Mucosa of rectum (tissue), 2 donors: ENCODE measurements around the gene IL15RA.

Source experiments
- H3K27ac ChIP-seq, 2 donors: one replicate each; pipeline ENCODE4 v1.7.0; 2013; ENCODE audit warnings: inconsistent platforms in 2 of 2, low read depth in 2 of 2, low read length in 2 of 2
- H3K27me3 ChIP-seq, 2 donors: one replicate each; pipeline ENCODE4 v1.7.0; 2013; ENCODE audit warnings: low read length in 2 of 2; ENCODE audit not compliant: control insufficient read depth in 2 of 2, insufficient read depth in 2 of 2
- H3K36me3 ChIP-seq, 2 donors: one replicate each; pipeline ENCODE4 v1.7.0; 2013; ENCODE audit warnings: low read length in 2 of 2; ENCODE audit not compliant: control insufficient read depth in 2 of 2, insufficient read depth in 2 of 2
- H3K4me1 ChIP-seq, 2 donors: one replicate each; pipeline ENCODE4 v1.7.0; 2013; ENCODE audit warnings: low read length in 2 of 2, mild to moderate bottlenecking in 1 of 2; ENCODE audit not compliant: control insufficient read depth in 2 of 2, insufficient read depth in 2 of 2
- H3K4me3 ChIP-seq, 2 donors: one replicate each; pipeline ENCODE4 v1.7.0; 2013; ENCODE audit warnings: low read length in 2 of 2
- H3K9ac ChIP-seq, 2 donors: one replicate each; pipeline ENCODE4 v1.7.0; 2013; ENCODE audit warnings: low read length in 2 of 2, low read depth in 1 of 2, mild to moderate bottlenecking in 1 of 2
- H3K9me3 ChIP-seq, 2 donors: one replicate each; pipeline ENCODE4 v1.7.0; 2013; ENCODE audit warnings: low read length in 2 of 2; ENCODE audit not compliant: control insufficient read depth in 2 of 2
- donor health status: healthy.
- donor health status: Normal muscosa, but diverticular disease.

IL15RA gene

DNA sequence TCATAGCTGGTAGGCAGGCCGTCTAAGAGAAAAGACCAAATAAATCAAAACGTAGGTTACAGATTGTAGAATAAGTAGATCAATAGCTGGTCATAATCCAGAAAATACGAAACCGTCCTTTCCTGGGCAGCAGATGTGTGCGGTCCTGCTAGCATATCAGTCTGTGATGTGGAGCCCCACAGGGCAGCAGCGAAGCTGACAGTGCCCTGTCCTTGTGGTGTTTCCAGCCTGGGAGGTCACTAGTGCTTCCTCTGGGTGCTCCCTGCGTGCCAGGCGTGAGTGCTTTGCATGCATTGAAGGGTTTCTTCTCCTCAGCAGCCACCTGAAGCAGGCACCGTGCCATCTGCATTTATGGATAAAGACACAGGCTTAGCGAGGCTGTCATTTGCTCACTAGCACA, 41.7 kb downstream of the IL15RA start:
- Histone ChIP-seq H3K4me1 (no peaks in the 10 kb centered on the region), H3K36me3 (peaks cover 39 to 46% of the 10 kb centered on the region in 2 donors), H3K9me3 (no peaks in the 10 kb centered on the region), H3K27ac (no peak overlapping the region), H3K9ac (no peak overlapping the region), H3K27me3 (no peaks in the 10 kb centered on the region), H3K4me3 (no peak overlapping the region)

DNA sequence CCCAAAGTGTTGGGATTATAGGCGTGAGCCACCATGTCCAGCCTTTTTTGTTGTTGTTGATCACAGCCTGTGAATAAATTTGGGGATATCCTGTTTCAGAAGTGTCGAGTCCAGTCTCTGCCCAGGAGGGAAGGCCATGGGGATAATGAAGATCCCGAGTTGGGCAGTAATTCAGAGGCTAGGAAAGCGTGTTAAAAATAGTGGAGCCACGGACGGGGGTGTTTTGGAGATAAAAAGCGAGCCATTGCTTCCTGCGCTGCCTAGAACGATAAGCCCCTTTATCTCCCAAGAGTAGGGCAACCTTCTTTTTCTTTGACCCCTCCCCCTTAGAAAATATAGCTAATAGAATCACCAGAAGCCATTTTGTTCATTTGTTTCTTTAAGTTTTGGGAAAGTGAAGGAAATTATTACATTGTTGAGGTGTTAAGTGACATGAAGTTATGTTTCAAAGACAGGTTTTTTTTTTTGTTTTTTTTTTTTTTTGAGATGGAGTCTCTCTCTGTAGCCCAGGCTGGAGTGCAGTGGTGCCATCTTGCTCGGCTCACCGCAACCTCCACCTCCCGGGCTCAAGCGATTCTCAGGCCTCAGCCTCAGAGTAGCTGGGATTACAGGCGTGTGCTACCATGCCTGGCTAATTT, 43.3 kb downstream of the IL15RA start:
- no peak overlapping the region for H3K4me3 ChIP-seq
- H3K4me1 ChIP-seq: no peaks in the 10 kb centered on the region
- no peak overlapping the region for H3K9ac ChIP-seq
- no peak overlapping the region for H3K27ac ChIP-seq
- no peaks in the 10 kb centered on the region for H3K9me3 ChIP-seq
- no peaks in the 10 kb centered on the region for H3K27me3 ChIP-seq
- peaks cover 46 to 62% of the 10 kb centered on the region in 2 donors for H3K36me3 ChIP-seq

DNA sequence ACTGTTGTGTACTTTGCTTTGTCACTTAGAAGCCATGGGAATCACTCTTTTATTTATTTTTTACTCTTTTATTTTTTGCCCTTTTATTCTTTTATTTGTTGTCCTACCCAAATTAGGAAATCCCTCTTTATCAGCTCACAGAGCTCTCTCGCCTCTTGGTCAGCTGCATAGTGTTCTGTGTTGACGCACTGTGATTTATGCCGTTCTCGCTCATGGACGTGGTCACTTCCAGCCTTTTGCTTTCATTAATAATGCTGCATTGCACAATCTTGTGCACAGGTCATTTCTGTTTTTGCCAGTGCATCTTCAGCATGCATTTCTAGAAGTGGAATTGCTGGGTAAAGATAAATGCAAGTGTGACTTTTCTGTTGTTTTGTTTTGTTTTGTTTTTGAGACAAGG, 45.0 kb downstream of the IL15RA start:
- peaks cover 52 to 70% of the 10 kb centered on the region in 2 donors for H3K36me3 ChIP-seq
- H3K4me3 ChIP-seq: no peak overlapping the region
- H3K4me1 ChIP-seq: no peaks in the 10 kb centered on the region
- H3K9ac ChIP-seq: no peak overlapping the region
- no peak overlapping the region for H3K27ac ChIP-seq
- H3K27me3 ChIP-seq: no peaks in the 10 kb centered on the region
- no peaks in the 10 kb centered on the region for H3K9me3 ChIP-seq

DNA sequence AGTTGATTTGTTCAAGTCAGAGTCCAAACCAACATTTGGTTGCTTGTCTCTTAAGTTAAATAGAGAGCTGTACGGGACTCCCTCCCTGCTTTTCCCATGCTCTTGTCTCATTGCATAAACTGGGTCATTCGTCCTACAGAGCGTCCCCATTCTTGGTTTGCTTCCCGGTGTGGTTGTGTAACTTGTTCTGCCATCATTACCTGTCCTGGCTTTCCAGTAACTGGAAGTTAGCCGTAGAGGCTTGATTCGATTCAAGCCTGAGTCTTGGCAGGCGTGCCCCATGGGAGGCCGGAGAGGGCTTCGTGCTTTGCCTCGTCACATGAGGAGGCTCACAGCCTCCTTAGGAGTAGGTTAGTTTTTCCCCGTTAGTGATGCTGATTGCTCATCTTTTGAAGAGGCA, 47.1 kb downstream of the IL15RA start:
- H3K36me3 ChIP-seq: peaks cover 52 to 68% of the 10 kb centered on the region in 2 donors
- no peaks in the 10 kb centered on the region for H3K4me1 ChIP-seq
- H3K27me3 ChIP-seq: no peaks in the 10 kb centered on the region
- no peak overlapping the region for H3K4me3 ChIP-seq
- no peaks in the 10 kb centered on the region for H3K9me3 ChIP-seq
- no peak overlapping the region for H3K9ac ChIP-seq
- H3K27ac ChIP-seq: no peak overlapping the region

DNA sequence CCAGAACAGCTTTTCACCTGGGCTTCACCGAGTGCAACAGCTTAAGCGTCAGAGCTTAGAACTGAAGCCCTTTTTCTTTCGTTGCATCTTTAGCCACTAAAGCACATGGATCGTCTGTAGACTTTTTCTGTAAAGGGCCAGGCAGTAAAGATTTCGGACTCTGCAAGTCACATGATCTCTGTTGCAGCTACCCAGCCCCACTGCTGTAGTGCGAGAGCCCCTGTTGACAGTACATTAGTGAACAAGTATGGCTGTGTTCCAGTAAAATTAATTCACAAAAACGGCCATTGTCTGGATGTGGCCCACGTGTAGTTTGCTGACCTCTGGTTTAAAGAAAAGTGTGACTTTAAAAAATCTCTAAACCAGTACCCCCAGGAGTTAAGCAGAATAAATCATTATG, 47.9 kb downstream of the IL15RA start:
- no peaks in the 10 kb centered on the region for H3K27me3 ChIP-seq
- no peak overlapping the region for H3K4me3 ChIP-seq
- H3K9me3 ChIP-seq: no peaks in the 10 kb centered on the region
- peaks cover 54 to 71% of the 10 kb centered on the region in 2 donors for H3K36me3 ChIP-seq
- H3K27ac ChIP-seq: no peak overlapping the region
- H3K9ac ChIP-seq: no peak overlapping the region
- H3K4me1 ChIP-seq: no peaks in the 10 kb centered on the region

DNA sequence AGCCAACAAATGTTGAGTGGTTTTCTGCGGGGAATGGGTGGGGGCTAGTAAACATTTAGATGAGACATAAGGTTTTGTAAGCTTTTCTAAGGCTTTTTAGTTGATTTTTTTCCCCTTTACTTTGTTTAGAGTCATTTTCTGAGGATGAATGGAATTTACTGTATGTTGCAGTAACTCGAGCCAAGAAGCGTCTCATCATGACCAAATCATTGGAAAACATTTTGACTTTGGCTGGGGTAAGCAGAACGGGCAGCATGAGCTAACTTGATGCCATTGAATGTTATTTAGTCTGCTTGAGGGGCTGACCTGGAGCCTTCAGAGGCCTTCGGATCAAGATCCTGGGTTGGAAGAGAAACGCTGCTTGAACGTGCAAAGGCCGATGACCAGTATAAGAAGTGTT, 50.0 kb downstream of the IL15RA start:
- H3K36me3 ChIP-seq: peaks cover 70 to 88% of the 10 kb centered on the region in 2 donors
- no peaks in the 10 kb centered on the region for H3K27me3 ChIP-seq
- H3K9ac ChIP-seq: no peak overlapping the region
- H3K4me1 ChIP-seq: no peaks in the 10 kb centered on the region
- H3K4me3 ChIP-seq: no peak overlapping the region
- no peaks in the 10 kb centered on the region for H3K9me3 ChIP-seq
- H3K27ac ChIP-seq: no peak overlapping the region

DNA sequence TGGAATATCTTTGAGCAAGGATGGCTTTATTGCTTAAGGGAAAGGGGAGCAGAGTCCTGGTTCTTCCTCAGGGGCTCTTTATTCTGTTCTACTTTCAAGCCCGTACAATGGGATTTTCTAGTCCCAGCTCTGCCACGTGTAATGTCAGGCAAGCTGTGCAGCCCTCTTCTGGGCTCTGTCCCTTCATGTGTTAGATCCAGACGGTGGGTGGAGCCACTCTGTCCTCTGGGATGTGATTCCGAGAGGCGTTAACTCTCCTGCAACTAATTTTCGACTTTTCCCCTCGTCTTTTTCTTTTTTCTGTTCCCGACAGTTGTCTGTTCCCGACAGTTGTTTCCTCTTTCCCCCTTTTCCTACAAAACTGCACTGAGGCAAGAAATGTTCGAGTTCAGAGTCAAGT, 52.5 kb downstream of the IL15RA start:
- Histone ChIP-seq H3K27me3 (no peaks in the 10 kb centered on the region), H3K36me3 (peaks cover 78 to 91% of the 10 kb centered on the region in 2 donors), H3K9ac (no peak overlapping the region), H3K9me3 (no peaks in the 10 kb centered on the region), H3K4me3 (no peak overlapping the region), H3K27ac (no peak overlapping the region), H3K4me1 (no peaks in the 10 kb centered on the region)

DNA sequence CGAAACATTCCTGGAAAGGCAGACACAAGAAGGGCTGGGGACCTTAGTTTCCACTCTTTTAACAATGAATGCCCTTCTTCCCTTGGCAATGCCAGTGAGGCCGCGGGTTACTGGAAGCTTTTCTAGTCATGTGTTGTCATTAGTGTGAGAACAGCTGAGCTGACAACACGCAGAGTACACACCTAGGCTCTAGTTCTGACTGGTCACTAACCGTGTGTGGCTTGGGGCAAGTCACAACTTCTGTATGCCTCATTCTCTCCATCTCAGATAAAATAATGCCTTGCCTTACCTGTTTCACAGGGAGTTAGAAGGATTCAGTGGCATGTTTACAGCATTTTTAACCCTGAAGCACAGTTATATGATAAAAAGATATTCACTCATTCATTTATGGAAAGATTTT, 55.6 kb downstream of the IL15RA start:
- H3K27me3 ChIP-seq: no peaks in the 10 kb centered on the region
- no peak overlapping the region for H3K9ac ChIP-seq
- H3K36me3 ChIP-seq: peaks cover 80 to 84% of the 10 kb centered on the region in 2 donors
- no peak overlapping the region for H3K4me3 ChIP-seq
- H3K9me3 ChIP-seq: no peaks in the 10 kb centered on the region
- H3K27ac ChIP-seq: no peak overlapping the region
- H3K4me1 ChIP-seq: no peaks in the 10 kb centered on the region

DNA sequence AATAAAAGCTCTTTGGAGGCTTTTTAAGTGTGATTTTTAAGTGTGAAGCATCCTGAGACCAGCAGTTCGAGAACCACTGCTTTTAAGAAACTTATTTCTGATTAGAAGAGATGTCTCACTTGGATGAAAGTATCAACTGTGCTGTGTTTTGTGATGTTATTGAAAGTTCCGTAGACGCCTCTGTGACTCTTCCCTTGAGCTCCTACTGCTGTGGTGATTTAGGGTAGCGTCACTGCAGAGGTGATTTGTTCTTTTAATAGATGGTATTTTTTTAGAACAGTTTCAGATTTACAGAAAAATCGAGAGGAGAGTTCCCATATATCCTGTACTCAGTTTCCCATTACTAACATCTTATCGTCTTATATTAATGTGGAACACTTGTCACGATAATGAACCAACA, 57.8 kb downstream of the IL15RA start:
- Histone ChIP-seq H3K36me3 (peaks cover 83 to 89% of the 10 kb centered on the region in 2 donors), H3K4me3 (no peak overlapping the region)

DNA sequence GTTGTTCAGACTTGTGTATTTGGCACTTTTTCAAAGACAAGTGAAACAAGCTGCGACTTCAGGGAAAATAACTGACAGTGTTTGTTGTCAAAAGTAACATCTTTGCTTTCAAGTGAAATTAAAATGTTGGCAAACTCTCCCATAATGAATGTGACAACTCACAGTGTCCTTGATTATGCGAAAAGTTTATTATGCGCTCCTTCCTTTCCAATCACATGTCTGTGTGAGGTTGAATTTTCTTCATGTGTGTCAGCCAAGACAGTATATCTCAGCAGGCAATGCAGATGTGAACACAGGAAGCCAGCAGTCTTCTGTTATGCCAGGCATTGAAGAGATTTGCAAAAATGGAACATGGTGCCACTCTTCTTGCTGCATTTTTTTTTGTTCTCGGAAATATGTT, 58.6 kb downstream of the IL15RA start:
- Histone ChIP-seq H3K36me3 (peaks cover 83 to 89% of the 10 kb centered on the region in 2 donors), H3K27me3 (no peaks in the 10 kb centered on the region), H3K4me3 (no peak overlapping the region), H3K27ac (no peak overlapping the region), H3K9me3 (no peaks in the 10 kb centered on the region), H3K4me1 (no peaks in the 10 kb centered on the region), H3K9ac (no peak overlapping the region)

More for the DNA sequence above, 57.8 kb downstream of the IL15RA start:
- Histone ChIP-seq H3K27me3 (no peaks in the 10 kb centered on the region), H3K27ac (no peak overlapping the region), H3K4me1 (no peaks in the 10 kb centered on the region), H3K9ac (no peak overlapping the region), H3K9me3 (no peaks in the 10 kb centered on the region)

DNA sequence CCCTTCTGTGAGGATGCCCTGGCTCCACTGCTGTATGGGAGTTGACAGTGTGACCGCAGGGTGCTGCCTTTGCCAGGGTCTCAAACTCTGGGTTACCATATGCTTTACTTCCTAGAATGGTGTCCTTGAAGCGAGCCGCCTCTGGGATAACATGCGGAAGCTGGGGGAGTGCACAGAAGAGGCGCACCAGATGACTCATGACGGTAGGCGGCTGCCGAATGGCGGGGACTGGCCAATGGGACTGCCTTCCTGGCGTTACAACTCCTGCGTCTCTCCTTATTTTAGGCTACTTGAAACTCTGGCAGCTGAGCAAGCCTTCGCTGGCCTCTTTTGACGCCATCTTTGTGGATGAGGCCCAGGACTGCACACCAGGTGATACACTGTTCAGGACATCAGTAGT, 60.0 kb downstream of the IL15RA start:
- Histone ChIP-seq H3K9ac (no peak overlapping the region), H3K4me3 (no peak overlapping the region), H3K4me1 (no peaks in the 10 kb centered on the region), H3K27me3 (no peaks in the 10 kb centered on the region), H3K27ac (no peak overlapping the region), H3K9me3 (no peaks in the 10 kb centered on the region), H3K36me3 (peaks cover 84 to 89% of the 10 kb centered on the region in 2 donors)
